GM13977 (cell line): Measurements from ENCODE around the gene TNFRSF6B.
"Not testable (repeated sequence)": the region's sequence is repeated elsewhere in the genome, so short reads cannot be mapped to it uniquely, and the experiment has no call there.

ENCODE experiments used
- DNase-seq: peaks from one replicate; pipeline ENCODE4 v3.0.0; 2012; ENCODE audit warnings: low spot score
- in situ Hi-C: fragments of 300-500 bp; cut with MboI; formaldehyde crosslinking; loops from one replicate; pipeline ENCODE4 v1.12.0; 2022; ENCODE audit warnings: low sequenced_read_pairs, low pct_unique_long_range_greater_than_20kb, mixed read lengths, inconsistent platforms; ENCODE audit not compliant: unreplicated experiment
- TF ChIP-seq, protein P1 (sequence below): IDR thresholded peaks from 2 replicates; pipeline ENCODE4 v1.5.1; 2012; ENCODE audit warnings: mild to moderate bottlenecking, control low read depth; ENCODE audit not compliant: insufficient read depth; ENCODE audit errors: extremely low read depth, missing control alignments

TNFRSF6B gene

DNA sequence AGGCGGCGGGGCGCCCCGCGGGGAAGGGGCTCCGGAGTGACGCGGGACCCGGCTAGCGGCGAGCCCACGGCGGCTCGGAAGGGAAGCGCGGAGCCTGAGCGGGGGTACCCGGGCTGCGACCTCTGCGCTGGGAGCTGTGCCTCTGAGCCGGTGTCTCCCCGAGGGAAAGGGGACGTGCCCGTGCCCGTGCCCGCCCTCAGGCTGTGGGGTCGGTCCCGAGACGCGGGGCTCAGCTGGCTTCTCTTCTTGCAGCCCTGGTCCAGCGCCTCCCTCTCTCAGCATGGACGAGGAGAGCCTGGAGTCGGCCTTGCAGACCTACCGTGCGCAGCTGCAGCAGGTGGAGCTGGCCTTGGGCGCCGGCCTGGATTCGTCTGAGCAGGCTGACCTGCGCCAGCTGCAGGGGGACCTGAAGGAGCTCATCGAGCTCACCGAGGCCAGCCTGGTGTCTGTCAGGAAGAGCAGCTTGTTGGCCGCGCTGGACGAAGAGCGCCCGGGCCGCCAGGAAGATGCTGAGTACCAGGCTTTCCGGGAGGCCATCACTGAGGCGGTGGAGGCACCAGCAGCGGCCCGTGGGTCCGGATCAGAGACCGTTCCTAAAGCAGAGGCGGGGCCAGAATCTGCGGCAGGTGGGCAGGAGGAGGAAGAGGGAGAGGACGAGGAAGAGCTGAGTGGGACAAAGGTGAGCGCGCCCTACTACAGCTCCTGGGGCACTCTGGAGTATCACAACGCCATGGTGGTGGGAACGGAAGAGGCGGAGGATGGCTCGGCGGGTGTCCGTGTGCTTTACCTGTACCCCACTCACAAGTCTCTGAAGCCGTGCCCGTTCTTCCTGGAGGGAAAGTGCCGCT is 12.1 kb downstream of the TNFRSF6B start:
- TF ChIP-seq, protein P1, sequence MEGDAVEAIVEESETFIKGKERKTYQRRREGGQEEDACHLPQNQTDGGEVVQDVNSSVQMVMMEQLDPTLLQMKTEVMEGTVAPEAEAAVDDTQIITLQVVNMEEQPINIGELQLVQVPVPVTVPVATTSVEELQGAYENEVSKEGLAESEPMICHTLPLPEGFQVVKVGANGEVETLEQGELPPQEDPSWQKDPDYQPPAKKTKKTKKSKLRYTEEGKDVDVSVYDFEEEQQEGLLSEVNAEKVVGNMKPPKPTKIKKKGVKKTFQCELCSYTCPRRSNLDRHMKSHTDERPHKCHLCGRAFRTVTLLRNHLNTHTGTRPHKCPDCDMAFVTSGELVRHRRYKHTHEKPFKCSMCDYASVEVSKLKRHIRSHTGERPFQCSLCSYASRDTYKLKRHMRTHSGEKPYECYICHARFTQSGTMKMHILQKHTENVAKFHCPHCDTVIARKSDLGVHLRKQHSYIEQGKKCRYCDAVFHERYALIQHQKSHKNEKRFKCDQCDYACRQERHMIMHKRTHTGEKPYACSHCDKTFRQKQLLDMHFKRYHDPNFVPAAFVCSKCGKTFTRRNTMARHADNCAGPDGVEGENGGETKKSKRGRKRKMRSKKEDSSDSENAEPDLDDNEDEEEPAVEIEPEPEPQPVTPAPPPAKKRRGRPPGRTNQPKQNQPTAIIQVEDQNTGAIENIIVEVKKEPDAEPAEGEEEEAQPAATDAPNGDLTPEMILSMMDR, result no peak
- in situ Hi-C loops, result loop anchor here (5.0 kb wide), 1 partner anchor 149 kb away; no protein-coding TSS in a partner anchor
- DNase-seq, result no peak

DNA sequence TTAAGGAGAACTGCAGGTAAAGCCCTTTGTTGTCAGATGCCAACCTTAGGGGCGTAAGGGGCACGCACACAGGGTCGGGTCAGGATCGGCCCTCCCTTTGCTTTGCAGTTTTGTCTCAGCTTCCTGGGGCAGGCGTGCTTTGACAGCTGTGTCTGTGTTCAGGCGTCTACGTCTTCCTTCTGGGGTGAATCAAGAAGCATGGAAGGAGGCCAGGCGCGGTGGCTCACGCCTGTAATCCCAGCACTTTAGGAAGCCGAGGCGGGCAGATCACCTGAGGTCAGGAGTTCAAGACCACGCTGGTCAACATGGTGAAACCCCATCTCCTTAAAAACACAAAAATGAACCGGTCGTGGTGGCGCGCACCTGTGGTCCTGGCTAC is 12.7 kb downstream of the TNFRSF6B start:
- TF ChIP-seq, protein P1, result no peak
- in situ Hi-C loops, result loop anchor here (5.0 kb wide), 1 partner anchor 148 kb away; no protein-coding TSS in a partner anchor
- DNase-seq, result no peak

DNA sequence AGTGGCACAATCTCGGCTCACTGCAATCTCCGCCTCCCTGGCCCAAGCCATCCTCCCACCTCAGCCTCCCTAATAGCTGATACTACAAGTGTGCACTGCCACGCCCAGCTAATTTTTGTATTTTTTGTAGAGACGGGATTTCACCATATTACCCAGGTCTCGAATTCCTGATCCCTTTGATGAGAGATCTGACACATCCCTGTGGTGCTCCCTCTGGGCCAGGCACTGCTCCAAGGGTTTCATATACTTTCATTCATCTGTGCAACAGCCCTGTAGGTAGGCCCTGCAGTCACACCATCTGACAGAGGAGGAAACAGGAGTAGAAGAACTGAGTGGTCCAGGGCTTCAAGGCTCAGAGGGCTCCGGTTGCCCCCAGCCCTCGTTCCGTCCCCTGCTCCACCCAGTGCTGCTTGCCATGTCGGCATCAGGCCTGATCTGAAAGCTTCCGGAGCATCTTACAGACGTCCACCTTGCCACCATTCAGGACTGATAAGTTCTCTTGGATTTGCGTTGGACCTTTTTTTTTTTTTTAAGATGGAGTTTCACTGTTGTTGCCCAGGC is 14.7 kb downstream of the TNFRSF6B start:
- in situ Hi-C loops, result no loop called here
- TF ChIP-seq, protein P1, result no peak
- no peak for DNase-seq

DNA sequence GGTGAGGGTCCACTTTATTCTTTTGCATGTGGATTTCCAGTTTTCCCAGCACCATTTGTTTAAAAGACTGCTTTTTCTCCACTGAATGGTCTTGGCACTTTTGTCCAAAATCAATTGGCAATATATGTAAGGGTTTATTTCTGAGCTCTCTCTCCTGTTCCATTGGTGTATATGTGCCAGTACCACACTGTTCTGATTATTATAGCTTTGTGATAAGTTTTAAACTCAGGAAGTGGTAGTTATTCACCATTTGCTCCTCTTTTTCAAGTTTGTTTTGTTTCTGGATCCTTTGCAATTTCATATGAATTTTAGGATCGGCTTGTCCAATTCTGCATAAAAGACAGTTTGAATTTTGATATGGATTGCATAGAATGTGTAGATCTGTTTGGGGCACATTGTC is 15.7 kb downstream of the TNFRSF6B start:
- no peak for DNase-seq
- in situ Hi-C loops, result no loop called here
- TF ChIP-seq, protein P1, result no peak

DNA sequence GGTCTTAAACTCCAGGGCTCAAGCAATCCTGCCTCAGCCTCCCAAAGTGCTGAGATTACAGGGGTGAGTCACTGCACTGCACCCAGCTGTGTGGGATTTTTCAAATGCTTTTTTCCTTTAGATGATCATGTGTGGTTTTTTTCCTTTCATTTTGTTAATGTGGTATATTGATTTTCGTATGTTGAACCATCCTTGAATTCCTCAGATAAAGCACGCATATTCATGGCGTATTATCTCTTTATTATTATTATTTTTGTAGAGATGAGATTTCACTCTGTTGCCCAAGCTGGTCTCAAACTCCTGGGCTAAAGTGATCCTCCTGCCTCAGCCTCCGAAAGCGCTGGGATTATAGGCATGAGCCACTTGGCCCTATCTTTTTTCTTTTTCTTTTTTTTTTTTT is 18.4 kb downstream of the TNFRSF6B start:
- TF ChIP-seq, protein P1, result no peak
- no peak for DNase-seq
- in situ Hi-C loops, result no loop called here

DNA sequence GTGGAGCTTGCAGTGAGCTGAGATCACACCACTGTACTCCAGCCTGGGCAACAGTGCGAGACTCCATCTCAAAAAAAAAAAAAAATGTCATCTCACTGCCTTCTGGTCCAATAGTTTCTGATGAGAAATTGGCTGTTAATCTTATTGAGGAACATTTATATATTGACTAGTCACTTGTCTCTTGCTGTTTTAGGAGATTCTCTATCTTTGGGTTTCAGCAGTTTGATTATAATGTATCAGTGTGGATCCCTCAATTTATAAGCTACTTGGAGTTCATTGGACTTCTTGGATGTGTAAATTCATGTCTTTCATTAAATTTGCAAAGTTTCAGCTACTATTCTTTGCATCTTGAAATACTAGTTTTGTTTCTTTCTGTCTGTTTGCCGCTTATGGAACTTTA is 22.5 kb downstream of the TNFRSF6B start:
- in situ Hi-C loops, result no loop called here
- TF ChIP-seq, protein P1, result no peak
- no peak for DNase-seq

DNA sequence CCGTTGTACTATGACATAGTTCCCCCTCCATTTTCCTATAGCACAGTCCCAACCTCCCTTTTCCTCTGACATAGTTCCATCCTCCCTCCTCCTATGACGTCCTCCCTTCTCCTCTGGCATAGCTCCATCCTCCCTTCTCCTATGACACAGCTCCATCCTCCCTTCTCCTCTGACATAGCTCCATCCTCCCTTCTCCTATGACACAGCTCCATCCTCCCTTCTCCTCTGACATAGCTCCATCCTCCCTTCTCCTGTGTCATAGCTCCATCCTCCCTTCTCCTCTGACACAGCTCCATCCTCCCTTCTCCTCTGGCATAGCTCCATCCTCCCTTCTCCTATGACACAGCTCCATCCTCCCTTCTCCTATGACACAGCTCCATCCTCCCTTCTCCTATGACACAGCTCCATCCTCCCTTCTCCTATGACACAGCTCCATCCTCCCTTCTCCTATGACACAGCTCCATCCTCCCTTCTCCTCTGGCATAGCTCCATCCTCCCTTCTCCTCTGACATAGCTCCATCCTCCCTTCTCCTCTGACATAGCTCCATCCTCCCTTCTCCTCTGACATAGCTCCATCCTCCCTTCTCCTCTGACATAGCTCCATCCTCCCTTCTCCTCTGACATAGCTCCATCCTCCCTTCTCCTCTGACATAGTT is 26.6 kb downstream of the TNFRSF6B start:
- in situ Hi-C loops, DNase-seq: not testable (repeated sequence)

DNA sequence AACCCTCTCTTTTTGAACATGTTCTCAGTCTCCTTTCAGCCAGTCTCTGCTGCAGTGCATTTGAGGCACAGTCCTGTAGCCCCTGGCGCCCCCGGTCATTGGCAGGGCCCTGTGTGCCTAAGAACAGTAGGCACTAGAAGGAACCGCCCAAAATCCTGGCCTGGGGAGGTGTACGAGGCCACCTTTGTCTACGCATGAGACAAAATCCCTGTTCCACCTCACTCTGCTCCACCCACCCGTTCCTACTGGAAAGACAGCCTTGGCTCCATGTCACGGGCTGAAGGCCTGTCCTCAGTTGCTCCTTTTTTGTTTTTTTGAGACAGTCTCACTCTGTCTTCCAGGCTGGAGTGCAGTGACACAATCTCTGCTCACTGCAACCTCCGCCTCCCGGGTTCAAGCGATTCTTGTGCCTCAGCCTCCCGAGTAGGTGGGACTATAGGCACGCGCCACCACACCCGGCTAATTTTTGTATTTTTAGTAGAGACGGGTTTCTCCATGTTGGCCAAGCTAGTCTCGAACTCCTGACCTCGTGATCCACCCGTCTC is 33.8 kb downstream of the TNFRSF6B start:
- DNase-seq, in situ Hi-C loops: not testable (repeated sequence)
